Testis (tissue), 3 donors: ENCODE results near the gene CAMTA1. TPM values are rescaled to one million over a fixed set of nuclear protein-coding genes. Genes with fewer than 3 reads are reported as not detected.

Experiments
- DNase-seq: peaks from one replicate; pipeline ENCODE4 v3.0.0-alpha.2; 2019
- H3K27ac ChIP-seq, 2 donors: fragments of 200-600 bp; sonication (generic); one replicate each; pipeline ENCODE4 v1.5.1; 2019
- H3K27me3 ChIP-seq: fragments of 200-600 bp; sonication (generic); one replicate; pipeline ENCODE4 v1.5.1; 2019
- H3K36me3 ChIP-seq: fragments of 200-600 bp; sonication (generic); one replicate; pipeline ENCODE4 v1.5.1; 2017; ENCODE audit warnings: low read depth; ENCODE audit errors: missing control alignments
- H3K4me1 ChIP-seq: fragments of 200-600 bp; sonication (generic); one replicate; pipeline ENCODE4 v1.5.1; 2019
- H3K4me3 ChIP-seq, 2 donors: fragments of 200-600 bp; sonication (generic); one replicate each; pipeline ENCODE4 v1.5.1; 2017 to 2019
- H3K9me3 ChIP-seq: fragments of 200-600 bp; sonication (generic); one replicate; pipeline ENCODE4 v1.5.1; 2017
- POLR2A ChIP-seq: fragments of 450-650 bp; IDR thresholded peaks from one replicate; pipeline ENCODE4 v1.6.1; 2017; ENCODE audit warnings: antibody characterized with exemption, mild to moderate bottlenecking, moderate library complexity
- WGBS, 2 donors: methylation state at CpG; one replicate each; pipeline ENCODE4 v1.1.5; 2018; 5-methylcytosine and 5-hydroxymethylcytosine counted together
- intact Hi-C: fragments of 100-400 bp; cut with DNase I; formaldehyde crosslinking; loops from one replicate; pipeline ENCODE4 v1.15.1; 2023; ENCODE audit warnings: low total_unique reads
- polyA plus RNA-seq: library from polyadenylated mRNA; stranded (reverse); fragments of 350-450 nt; fragmentation: Illumina TruSeq; extraction: RNeasy Lipid Tissue Mini Kit (QIAGEN cat#74804); gene quantifications from one replicate; pipeline ENCODE4 v1.2.3, GENCODE V29; 2014; ENCODE audit warnings: low read depth, low replicate concordance; ENCODE audit not compliant: insufficient read depth
- total RNA-seq, 2 donors: library from RNA; depleted of rRNA; stranded (reverse); fragments of >200 nt; gene quantifications; one replicate each; pipeline ENCODE4 v1.2.3, GENCODE V29; 2016
- TF ChIP-seq, protein P1 (sequence below), 3 experiments: fragments of 450-650 bp in 2 of 3; fragments of 200-600 bp in 1 of 3; sonication (generic) in 1 of 3; IDR thresholded peaks; one replicate each; pipeline ENCODE4 v1.5.1; 2016 to 2019; ENCODE audit warnings: antibody characterized with exemption in 3 of 3, mild to moderate bottlenecking in 2 of 3, moderate library complexity in 1 of 3

CAMTA1 gene
- total and polyA plus RNA-seq, 3 donors from 2014 or later: 116 to 158 (median 119) TPM

DNA sequence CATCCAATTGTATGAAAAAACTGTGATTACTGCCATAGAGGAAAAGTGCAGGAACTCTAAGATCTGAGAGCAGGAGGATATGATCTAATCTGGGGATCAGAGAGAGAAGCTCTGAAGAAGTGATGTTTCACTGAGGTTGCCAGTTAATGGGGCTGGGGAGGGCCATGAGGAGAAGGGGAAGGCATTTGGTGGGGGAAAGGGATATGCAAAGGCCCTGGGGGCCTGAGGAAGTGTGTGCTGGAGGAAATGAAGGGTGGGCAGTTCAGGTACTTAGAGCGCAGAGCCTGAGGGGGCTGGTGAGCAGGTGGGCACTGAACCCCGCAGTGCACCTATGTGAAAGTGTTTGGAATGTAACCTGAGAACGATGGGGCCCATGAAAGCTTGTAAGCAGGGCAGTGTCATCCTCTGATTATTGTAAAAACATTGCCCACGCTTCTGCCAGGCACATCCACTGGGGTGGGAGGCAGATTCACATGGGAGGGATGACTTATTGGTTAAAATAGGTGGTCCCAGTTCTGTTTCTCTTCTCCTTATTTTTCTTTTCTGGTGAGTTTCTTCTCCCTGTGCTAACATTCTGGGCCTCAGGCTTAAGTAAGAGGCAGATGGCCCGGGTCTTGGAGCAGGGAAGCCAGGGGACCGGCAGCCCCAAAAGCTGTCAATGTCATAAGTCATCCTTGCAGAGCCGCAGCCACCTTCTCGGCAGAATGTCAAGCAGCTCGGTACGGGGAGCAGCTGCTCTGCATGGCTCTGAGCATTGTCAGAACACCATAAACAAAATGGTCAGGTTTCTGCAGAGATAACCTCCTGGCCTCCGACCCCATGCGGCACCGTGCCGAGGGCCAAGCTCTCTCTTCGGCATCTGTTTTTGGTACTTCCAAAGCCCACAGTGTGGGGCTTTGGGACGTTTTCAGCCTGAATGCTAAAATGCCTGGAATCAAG lies 493.8 kb downstream of the CAMTA1 start:
- Histone ChIP-seq H3K27me3 (no peaks in the 10 kb centered on the region), H3K36me3 (no peaks in the 10 kb centered on the region), H3K9me3 (no peaks in the 10 kb centered on the region), H3K4me1 (no peaks in the 10 kb centered on the region), H3K4me3 (no peak overlapping the region), H3K27ac (no peak overlapping the region)
- TF ChIP-seq, protein P1, sequence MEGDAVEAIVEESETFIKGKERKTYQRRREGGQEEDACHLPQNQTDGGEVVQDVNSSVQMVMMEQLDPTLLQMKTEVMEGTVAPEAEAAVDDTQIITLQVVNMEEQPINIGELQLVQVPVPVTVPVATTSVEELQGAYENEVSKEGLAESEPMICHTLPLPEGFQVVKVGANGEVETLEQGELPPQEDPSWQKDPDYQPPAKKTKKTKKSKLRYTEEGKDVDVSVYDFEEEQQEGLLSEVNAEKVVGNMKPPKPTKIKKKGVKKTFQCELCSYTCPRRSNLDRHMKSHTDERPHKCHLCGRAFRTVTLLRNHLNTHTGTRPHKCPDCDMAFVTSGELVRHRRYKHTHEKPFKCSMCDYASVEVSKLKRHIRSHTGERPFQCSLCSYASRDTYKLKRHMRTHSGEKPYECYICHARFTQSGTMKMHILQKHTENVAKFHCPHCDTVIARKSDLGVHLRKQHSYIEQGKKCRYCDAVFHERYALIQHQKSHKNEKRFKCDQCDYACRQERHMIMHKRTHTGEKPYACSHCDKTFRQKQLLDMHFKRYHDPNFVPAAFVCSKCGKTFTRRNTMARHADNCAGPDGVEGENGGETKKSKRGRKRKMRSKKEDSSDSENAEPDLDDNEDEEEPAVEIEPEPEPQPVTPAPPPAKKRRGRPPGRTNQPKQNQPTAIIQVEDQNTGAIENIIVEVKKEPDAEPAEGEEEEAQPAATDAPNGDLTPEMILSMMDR (IDR thresholded peaks at IDR 0.05): no peak
- no peak for TF ChIP-seq POLR2A
- 53 to 54% methylated on average over 16 of the region's 16 CpGs for WGBS, 2 donors
- intact Hi-C loops: no loop called here
- no peak for DNase-seq

DNA sequence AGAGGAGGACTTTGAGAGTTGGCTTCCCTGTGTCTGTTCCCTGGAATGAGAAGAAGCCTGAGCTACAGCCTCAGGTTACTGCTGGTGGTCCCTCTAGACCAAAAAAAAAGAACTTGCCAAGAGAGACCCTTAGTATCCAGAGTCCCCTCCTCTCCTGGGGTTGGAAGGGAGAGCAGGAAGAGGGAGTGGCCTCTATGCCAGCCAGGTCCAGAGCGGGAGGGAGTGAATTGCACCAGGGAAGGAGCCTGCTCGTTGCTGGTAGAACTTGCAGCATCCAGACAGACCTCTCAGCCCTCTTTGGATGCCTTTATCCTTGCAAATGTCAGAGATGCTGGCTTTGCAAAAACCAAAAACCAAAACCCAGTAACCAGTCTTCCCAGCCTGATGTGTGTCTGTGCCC lies 494.5 kb downstream of the CAMTA1 start:
- no peak overlapping the region for H3K27ac ChIP-seq
- 55 to 75% methylated on average over 2 of the region's 2 CpGs for whole genome bisulfite sequencing, 2 donors
- no peak for DNase-seq

GRCh38 chr1:7280347-7280960 lies 495.2 kb downstream of the CAMTA1 start:
- no peak for TF ChIP-seq POLR2A
- TF ChIP-seq, protein P1 (IDR thresholded peaks at IDR 0.05): no peak
- intact Hi-C loops: no loop called here
- DNase-seq: no peak

More for the DNA sequence above, 494.5 kb downstream of the CAMTA1 start:
- H3K4me3 ChIP-seq: no peak overlapping the region
- intact Hi-C loops: no loop called here
- H3K4me1 ChIP-seq: no peaks in the 10 kb centered on the region
- TF ChIP-seq, protein P1 (IDR thresholded peaks at IDR 0.05): no peak
- no peak for TF ChIP-seq POLR2A
- H3K36me3 ChIP-seq: no peaks in the 10 kb centered on the region
- H3K9me3 ChIP-seq: no peaks in the 10 kb centered on the region
- no peaks in the 10 kb centered on the region for H3K27me3 ChIP-seq

GRCh38 chr1:7281821-7282220 lies 496.6 kb downstream of the CAMTA1 start:
- intact Hi-C loops: no loop called here
- Histone ChIP-seq H3K4me1 (no peaks in the 10 kb centered on the region), H3K36me3 (no peaks in the 10 kb centered on the region), H3K27me3 (no peaks in the 10 kb centered on the region), H3K27ac (no peak overlapping the region), H3K9me3 (no peaks in the 10 kb centered on the region), H3K4me3 (no peak overlapping the region)
- TF ChIP-seq POLR2A: no peak
- TF ChIP-seq, protein P1 (IDR thresholded peaks at IDR 0.05): no peak
- DNase-seq: peak; percentile 56
- WGBS, 2 donors: 77 to 81% methylated on average over 5 of the region's 5 CpGs

More at GRCh38 chr1:7280347-7280960, 495.2 kb downstream of the CAMTA1 start:
- Histone ChIP-seq H3K27ac (no peak overlapping the region), H3K4me1 (no peaks in the 10 kb centered on the region), H3K36me3 (no peaks in the 10 kb centered on the region), H3K9me3 (no peaks in the 10 kb centered on the region), H3K4me3 (no peak overlapping the region), H3K27me3 (no peaks in the 10 kb centered on the region)
- 89 to 90% methylated on average over 7 of the region's 7 CpGs for WGBS, 2 donors
